ENCODE measurements around the gene PLCB1.

- TF ChIP-seq POLR2A (IDR thresholded peaks at IDR 0.05; ENCODE audit: low read depth, low read length) (no peak), POLR2AphosphoS5 (IDR thresholded peaks at IDR 0.05; ENCODE audit: low read depth, low read length) (no peak), TAF1 (IDR thresholded peaks at IDR 0.05; ENCODE audit: borderline replicate concordance, low read depth, low read length) (no peak)
Observed at GRCh38 chr20:8390037-8390433, 258.0 kb downstream of the PLCB1 start.
